NT2/D1 (cell line): ENCODE data around the gene DLG2.

Source experiments
- SUZ12 ChIP-seq: IDR thresholded peaks from 2 replicates; pipeline ENCODE4 v1.6.1; 2011; ENCODE audit not compliant: insufficient read length, insufficient read depth; ENCODE audit errors: extremely low read depth
- YY1 ChIP-seq: IDR thresholded peaks from 2 replicates; pipeline ENCODE4 v1.6.1; 2011; ENCODE audit not compliant: insufficient read length, insufficient read depth
- ZNF274 ChIP-seq: IDR thresholded peaks from 2 replicates; pipeline ENCODE4 v1.6.1; 2011; ENCODE audit warnings: mild to moderate bottlenecking, low read depth, low read length

- TF ChIP-seq ZNF274: no peak
- TF ChIP-seq YY1: no peak
- TF ChIP-seq SUZ12: no peak
Observed at GRCh38 chr11:83695046-83695445, 1932.1 kb downstream of the DLG2 start.
